HUES48 (cell line): ENCODE results near the gene RORB.

Experiments used
- H3K27ac ChIP-seq: one replicate; pipeline ENCODE4 v1.7.0; 2013; ENCODE audit warnings: low read depth, low read length, inconsistent platforms
- H3K27me3 ChIP-seq: 2 replicates; pipeline ENCODE4 v1.6.1; 2013; ENCODE audit warnings: mild to moderate bottlenecking, low read length; ENCODE audit not compliant: control insufficient read depth, insufficient read depth
- H3K36me3 ChIP-seq: 2 replicates; pipeline ENCODE4 v1.6.1; 2013; ENCODE audit warnings: low read length; ENCODE audit not compliant: control insufficient read depth, insufficient read depth
- H3K4me1 ChIP-seq: 2 replicates; pipeline ENCODE4 v1.6.1; 2013; ENCODE audit warnings: mild to moderate bottlenecking, low read length; ENCODE audit not compliant: control insufficient read depth, insufficient read depth
- H3K4me3 ChIP-seq: 2 replicates; pipeline ENCODE4 v1.5.1; 2013; ENCODE audit warnings: mild to moderate bottlenecking, low read depth, low read length
- H3K9ac ChIP-seq: 2 replicates; pipeline ENCODE4 v1.6.1; 2013; ENCODE audit warnings: mild to moderate bottlenecking, low read depth, low read length, moderate library complexity
- H3K9me3 ChIP-seq: 2 replicates; pipeline ENCODE4 v1.6.1; 2013; ENCODE audit warnings: low read length; ENCODE audit not compliant: control insufficient read depth, insufficient read depth

RORB gene

GRCh38 chr9:74554751-74555419 is 57.8 kb downstream of the RORB start:
- Histone ChIP-seq H3K9ac (no peak overlapping the region), H3K27ac (no peak overlapping the region), H3K36me3 (no peaks in the 10 kb centered on the region), H3K9me3 (no peaks in the 10 kb centered on the region), H3K4me3 (no peak overlapping the region), H3K4me1 (0 out of 2 replicates have a peak, but pooled peaks cover 3% of the 10 kb centered on the region), H3K27me3 (no peaks in the 10 kb centered on the region)

- no peak overlapping the region for H3K4me3 ChIP-seq
- no peaks in the 10 kb centered on the region for H3K9me3 ChIP-seq
- no peaks in the 10 kb centered on the region for H3K27me3 ChIP-seq
- no peak overlapping the region for H3K9ac ChIP-seq
- H3K4me1 ChIP-seq = 0 out of 2 replicates have a peak, but pooled peaks cover 3% of the 10 kb centered on the region
- no peak overlapping the region for H3K27ac ChIP-seq
- no peaks in the 10 kb centered on the region for H3K36me3 ChIP-seq
Observed at GRCh38 chr9:74555565-74555964, 58.4 kb downstream of the RORB start.

- Histone ChIP-seq H3K9ac (no peak overlapping the region), H3K4me1 (0 out of 2 replicates have a peak, but pooled peaks cover 3% of the 10 kb centered on the region), H3K27me3 (no peaks in the 10 kb centered on the region), H3K9me3 (no peaks in the 10 kb centered on the region), H3K27ac (no peak overlapping the region), H3K4me3 (no peak overlapping the region), H3K36me3 (no peaks in the 10 kb centered on the region)
Observed at GRCh38 chr9:74556685-74557084, 59.5 kb downstream of the RORB start.

- Histone ChIP-seq H3K4me1 (0 out of 2 replicates have a peak, but pooled peaks cover 3% of the 10 kb centered on the region), H3K27me3 (no peaks in the 10 kb centered on the region), H3K27ac (no peak overlapping the region), H3K9ac (no peak overlapping the region), H3K9me3 (no peaks in the 10 kb centered on the region), H3K36me3 (no peaks in the 10 kb centered on the region), H3K4me3 (no peak overlapping the region)
Observed at GRCh38 chr9:74557571-74557970, 60.4 kb downstream of the RORB start.

- Histone ChIP-seq H3K27me3 (no peaks in the 10 kb centered on the region), H3K9me3 (no peaks in the 10 kb centered on the region), H3K4me3 (no peak overlapping the region), H3K36me3 (no peaks in the 10 kb centered on the region), H3K4me1 (0 out of 2 replicates have a peak, but pooled peaks cover 4% of the 10 kb centered on the region), H3K9ac (no peak overlapping the region), H3K27ac (no peak overlapping the region)
Observed at GRCh38 chr9:74562611-74563010, 65.5 kb downstream of the RORB start.

GRCh38 chr9:74570879-74571512 is 73.9 kb downstream of the RORB start:
- Histone ChIP-seq H3K27me3 (no peaks in the 10 kb centered on the region), H3K36me3 (no peaks in the 10 kb centered on the region), H3K9ac (no peak overlapping the region), H3K4me3 (no peak overlapping the region), H3K9me3 (no peaks in the 10 kb centered on the region), H3K27ac (no peak overlapping the region), H3K4me1 (peaks cover 26% of the 10 kb centered on the region)

- Histone ChIP-seq H3K36me3 (no peaks in the 10 kb centered on the region), H3K27me3 (no peaks in the 10 kb centered on the region), H3K27ac (no peak overlapping the region), H3K4me1 (peaks cover 28% of the 10 kb centered on the region), H3K9ac (no peak overlapping the region), H3K9me3 (no peaks in the 10 kb centered on the region), H3K4me3 (no peak overlapping the region)
Observed at GRCh38 chr9:74573640-74574191, 76.6 kb downstream of the RORB start.

- no peak overlapping the region for H3K4me3 ChIP-seq
Observed at GRCh38 chr9:74576176-74576575, 79.0 kb downstream of the RORB start.

GRCh38 chr9:74577956-74578355 is 80.8 kb downstream of the RORB start:
- no peak overlapping the region for H3K4me3 ChIP-seq
- H3K27ac ChIP-seq = no peak overlapping the region
- no peak overlapping the region for H3K9ac ChIP-seq
- peaks cover 22% of the 10 kb centered on the region for H3K4me1 ChIP-seq
- no peaks in the 10 kb centered on the region for H3K36me3 ChIP-seq
- H3K27me3 ChIP-seq = no peaks in the 10 kb centered on the region
- no peaks in the 10 kb centered on the region for H3K9me3 ChIP-seq

More at GRCh38 chr9:74576176-74576575, 79.0 kb downstream of the RORB start:
- no peaks in the 10 kb centered on the region for H3K27me3 ChIP-seq
- no peaks in the 10 kb centered on the region for H3K36me3 ChIP-seq
- peaks cover 32% of the 10 kb centered on the region for H3K4me1 ChIP-seq
- H3K9ac ChIP-seq = no peak overlapping the region
- H3K27ac ChIP-seq = no peak overlapping the region
- H3K9me3 ChIP-seq = no peaks in the 10 kb centered on the region

- H3K9ac ChIP-seq = no peak overlapping the region
- no peaks in the 10 kb centered on the region for H3K9me3 ChIP-seq
- no peaks in the 10 kb centered on the region for H3K4me1 ChIP-seq
- no peaks in the 10 kb centered on the region for H3K36me3 ChIP-seq
- H3K27ac ChIP-seq = no peak overlapping the region
- no peaks in the 10 kb centered on the region for H3K27me3 ChIP-seq
- H3K4me3 ChIP-seq = no peak overlapping the region
Observed at GRCh38 chr9:74589576-74589975, 92.4 kb downstream of the RORB start.

- H3K4me1 ChIP-seq = no peaks in the 10 kb centered on the region
- H3K9me3 ChIP-seq = no peaks in the 10 kb centered on the region
- H3K36me3 ChIP-seq = no peaks in the 10 kb centered on the region
- no peak overlapping the region for H3K4me3 ChIP-seq
- no peak overlapping the region for H3K9ac ChIP-seq
- no peaks in the 10 kb centered on the region for H3K27me3 ChIP-seq
- no peak overlapping the region for H3K27ac ChIP-seq
Observed at GRCh38 chr9:74595286-74595685, 98.2 kb downstream of the RORB start.
